Measurements from ENCODE around the gene RAB18.

RAB18 gene

DNA sequence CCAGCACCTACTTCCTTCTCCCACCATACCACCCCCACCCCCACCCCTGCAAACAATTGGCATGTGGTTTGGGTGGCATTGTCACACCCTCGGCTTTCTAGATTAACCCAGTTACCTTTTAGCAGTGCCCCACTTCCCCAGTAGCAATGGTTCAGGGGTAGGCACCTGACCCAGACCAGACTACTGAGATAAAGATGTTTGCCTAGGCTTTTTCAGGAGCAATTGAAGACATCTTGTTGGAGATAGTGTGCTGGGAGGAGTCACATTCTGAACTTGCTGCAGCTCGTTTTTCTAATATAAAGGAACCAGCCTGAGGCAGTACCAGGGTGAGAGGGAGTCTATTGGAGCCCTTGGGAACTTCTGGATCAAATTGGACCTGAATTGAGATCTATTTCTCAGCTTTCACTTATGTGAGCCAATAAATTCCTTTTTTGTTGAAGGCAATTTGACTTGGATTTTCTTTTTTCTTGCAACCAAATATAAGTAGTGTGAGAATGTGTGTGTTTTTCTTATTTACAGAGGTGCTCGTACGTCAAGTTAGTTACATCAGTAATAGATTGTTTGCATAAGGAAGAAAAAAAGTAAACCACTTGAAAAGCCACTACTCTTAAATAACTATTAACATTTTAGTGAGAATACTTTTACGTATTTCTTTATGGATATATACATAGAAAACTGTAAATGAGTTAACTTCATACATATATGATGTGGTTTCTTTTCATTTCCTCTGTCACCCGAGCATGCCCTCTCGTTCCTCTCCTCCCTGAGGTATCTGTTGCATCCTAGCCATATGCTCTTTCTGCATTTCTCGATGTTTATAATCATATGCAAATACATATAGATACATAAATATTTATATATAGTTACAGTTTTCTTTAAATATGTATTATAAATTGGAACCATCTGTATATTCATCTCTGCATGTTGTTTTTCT, 38.0 kb downstream of the RAB18 start:
- TF ChIP-seq, protein P1, sequence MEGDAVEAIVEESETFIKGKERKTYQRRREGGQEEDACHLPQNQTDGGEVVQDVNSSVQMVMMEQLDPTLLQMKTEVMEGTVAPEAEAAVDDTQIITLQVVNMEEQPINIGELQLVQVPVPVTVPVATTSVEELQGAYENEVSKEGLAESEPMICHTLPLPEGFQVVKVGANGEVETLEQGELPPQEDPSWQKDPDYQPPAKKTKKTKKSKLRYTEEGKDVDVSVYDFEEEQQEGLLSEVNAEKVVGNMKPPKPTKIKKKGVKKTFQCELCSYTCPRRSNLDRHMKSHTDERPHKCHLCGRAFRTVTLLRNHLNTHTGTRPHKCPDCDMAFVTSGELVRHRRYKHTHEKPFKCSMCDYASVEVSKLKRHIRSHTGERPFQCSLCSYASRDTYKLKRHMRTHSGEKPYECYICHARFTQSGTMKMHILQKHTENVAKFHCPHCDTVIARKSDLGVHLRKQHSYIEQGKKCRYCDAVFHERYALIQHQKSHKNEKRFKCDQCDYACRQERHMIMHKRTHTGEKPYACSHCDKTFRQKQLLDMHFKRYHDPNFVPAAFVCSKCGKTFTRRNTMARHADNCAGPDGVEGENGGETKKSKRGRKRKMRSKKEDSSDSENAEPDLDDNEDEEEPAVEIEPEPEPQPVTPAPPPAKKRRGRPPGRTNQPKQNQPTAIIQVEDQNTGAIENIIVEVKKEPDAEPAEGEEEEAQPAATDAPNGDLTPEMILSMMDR (IDR thresholded peaks at IDR 0.05; ENCODE audit: low read depth, low read length, missing control alignments), result no peak
- H3K4me3 ChIP-seq (replicated peaks; ENCODE audit: low read depth, low read length), result no peak overlapping the region
- DNase-seq (ENCODE audit: extremely low read depth, low read depth), result no peak

DNA sequence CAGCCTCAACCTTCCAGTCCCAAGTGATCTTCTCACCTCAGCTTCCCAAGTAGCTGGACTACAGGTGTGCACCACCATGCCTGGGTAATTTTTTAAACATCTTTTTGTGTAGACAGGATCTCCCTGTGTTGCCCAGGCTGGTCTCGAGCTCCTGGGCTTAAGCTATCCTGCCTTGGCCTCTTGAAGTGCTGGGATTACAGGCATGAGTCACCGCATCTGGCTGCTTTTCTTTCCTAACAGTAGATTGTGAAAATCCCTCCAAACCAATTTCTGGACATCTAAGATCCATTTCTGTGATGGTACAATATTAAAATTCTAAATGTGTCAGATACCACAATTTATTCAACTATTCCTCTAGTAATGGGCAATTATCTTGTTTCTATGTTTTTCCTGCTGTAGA, 38.7 kb downstream of the RAB18 start:
- TF ChIP-seq, protein P1 (IDR thresholded peaks at IDR 0.05; ENCODE audit: low read depth, low read length, missing control alignments), result no peak
- no peak for DNase-seq (ENCODE audit: extremely low read depth, low read depth)
- H3K4me3 ChIP-seq (replicated peaks; ENCODE audit: low read depth, low read length), result no peak overlapping the region

DNA sequence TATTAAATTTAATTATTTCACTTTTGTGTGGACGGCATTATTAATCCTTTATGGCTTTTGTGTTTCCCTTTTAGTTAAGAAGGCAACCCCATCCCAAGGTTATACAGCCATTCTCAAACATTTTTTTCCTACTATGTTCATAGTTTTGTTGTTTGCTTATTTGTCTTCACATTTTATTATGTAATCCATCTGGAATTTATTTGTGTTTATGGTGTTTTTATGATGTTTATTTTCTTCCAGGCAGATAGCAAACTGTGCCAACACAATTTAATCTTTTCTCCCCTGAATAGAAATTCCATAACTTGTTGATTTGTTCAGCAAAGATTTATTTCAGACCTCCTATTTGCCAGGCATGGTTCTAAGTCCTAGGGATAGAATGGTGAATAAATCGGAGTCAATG, 42.9 kb downstream of the RAB18 start:
- H3K4me3 ChIP-seq (replicated peaks; ENCODE audit: low read depth, low read length), result no peak overlapping the region
- TF ChIP-seq, protein P1 (IDR thresholded peaks at IDR 0.05; ENCODE audit: low read depth, low read length, missing control alignments), result no peak
- no peak for DNase-seq (ENCODE audit: extremely low read depth, low read depth)

DNA sequence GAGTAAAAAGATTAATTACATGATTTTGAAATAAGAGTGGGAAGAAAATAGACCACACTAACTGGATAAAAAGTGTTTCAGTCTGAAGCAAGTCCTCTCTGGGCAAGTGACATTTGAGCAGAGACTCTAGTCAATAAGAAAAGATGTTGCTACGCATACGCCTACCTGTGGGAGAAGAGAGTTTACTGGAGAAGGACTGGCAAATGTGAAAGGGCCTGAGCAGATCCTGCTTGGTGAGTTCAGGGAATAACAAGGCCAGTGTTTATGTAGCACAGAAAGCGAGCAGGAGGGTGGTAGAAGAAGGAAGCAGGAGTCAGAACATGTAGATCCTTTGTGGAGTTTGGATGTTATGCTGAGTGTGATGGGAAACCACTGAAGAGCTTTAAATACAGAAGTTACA, 43.4 kb downstream of the RAB18 start:
- no peak for DNase-seq (ENCODE audit: extremely low read depth, low read depth)
- TF ChIP-seq, protein P1 (IDR thresholded peaks at IDR 0.05; ENCODE audit: low read depth, low read length, missing control alignments), result no peak
- no peak overlapping the region for H3K4me3 ChIP-seq (replicated peaks; ENCODE audit: low read depth, low read length)

DNA sequence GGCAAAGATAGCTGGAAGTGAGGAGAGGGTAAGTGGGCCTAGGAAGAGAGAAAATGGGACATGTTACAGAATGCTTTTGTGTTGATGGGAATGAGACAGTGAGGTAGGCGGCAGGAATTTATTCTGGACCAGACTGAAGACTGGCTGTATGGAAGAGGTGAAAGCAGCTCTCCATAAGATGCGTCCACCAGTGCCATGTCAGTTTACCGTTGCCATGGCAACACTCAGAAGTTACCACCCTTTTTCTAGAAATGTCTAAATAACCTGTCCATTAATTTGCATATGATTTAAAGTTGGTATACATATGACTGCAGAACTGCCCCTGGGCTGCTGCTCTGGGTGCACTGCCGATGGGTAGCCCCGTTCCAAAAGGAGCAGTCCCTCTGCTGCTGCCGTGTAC, 46.7 kb downstream of the RAB18 start:
- TF ChIP-seq, protein P1 (IDR thresholded peaks at IDR 0.05; ENCODE audit: low read depth, low read length, missing control alignments), result no peak
- H3K4me3 ChIP-seq (replicated peaks; ENCODE audit: low read depth, low read length), result no peak overlapping the region
- DNase-seq (ENCODE audit: extremely low read depth, low read depth), result no peak

DNA sequence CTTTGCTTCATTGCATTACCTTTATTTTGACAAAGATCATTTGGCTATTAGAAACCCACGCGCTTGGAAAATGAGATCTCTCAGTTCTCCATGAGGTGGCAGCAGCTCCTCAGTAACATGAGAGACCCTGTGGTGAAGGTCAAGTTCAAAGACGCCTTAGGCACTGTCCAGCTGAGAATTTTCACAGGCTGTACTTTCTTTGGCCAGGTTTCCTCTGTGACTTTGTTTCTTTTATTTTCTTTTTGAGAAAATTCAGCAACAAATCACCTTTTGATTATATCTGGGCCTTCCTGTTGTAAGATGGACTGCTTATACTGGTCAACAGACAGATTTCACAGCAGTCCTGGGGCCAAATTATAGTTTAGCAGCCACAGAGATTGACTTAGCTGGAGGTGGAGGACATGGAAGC, 54.5 kb downstream of the RAB18 start:
- H3K4me3 ChIP-seq (replicated peaks; ENCODE audit: low read depth, low read length), result no peak overlapping the region
- DNase-seq (ENCODE audit: extremely low read depth, low read depth), result peak; percentile 57
- TF ChIP-seq, protein P1 (IDR thresholded peaks at IDR 0.05; ENCODE audit: low read depth, low read length, missing control alignments), result peak; percentile 74
